Measurements from ENCODE around the gene ARHGAP40. TPM values are rescaled to one million over a fixed set of nuclear protein-coding genes. Genes with fewer than 3 reads are reported as not detected.
A peak's percentile ranks its signal among the peaks of the same experiment; 100 is the strongest.

The ARHGAP40 gene
- polyA plus RNA-seq, 3 donors: 0.39 to 0.86 (median 0.79) TPM

- no peak for DNase-seq (ENCODE audit: extremely low read depth in 1 of 11, low read depth in 9 of 11, low spot score in 4 of 11)
Measured at GRCh38 chr20:38667417-38667956, 65.9 kb downstream of the ARHGAP40 start.

- no peak for DNase-seq (ENCODE audit: extremely low read depth in 1 of 11, low read depth in 9 of 11, low spot score in 4 of 11)
Measured at GRCh38 chr20:38669688-38670087, 68.1 kb downstream of the ARHGAP40 start.

- no peak for DNase-seq (ENCODE audit: extremely low read depth in 1 of 11, low read depth in 9 of 11, low spot score in 4 of 11)
Measured at GRCh38 chr20:38670786-38671185, 69.2 kb downstream of the ARHGAP40 start.

DNA sequence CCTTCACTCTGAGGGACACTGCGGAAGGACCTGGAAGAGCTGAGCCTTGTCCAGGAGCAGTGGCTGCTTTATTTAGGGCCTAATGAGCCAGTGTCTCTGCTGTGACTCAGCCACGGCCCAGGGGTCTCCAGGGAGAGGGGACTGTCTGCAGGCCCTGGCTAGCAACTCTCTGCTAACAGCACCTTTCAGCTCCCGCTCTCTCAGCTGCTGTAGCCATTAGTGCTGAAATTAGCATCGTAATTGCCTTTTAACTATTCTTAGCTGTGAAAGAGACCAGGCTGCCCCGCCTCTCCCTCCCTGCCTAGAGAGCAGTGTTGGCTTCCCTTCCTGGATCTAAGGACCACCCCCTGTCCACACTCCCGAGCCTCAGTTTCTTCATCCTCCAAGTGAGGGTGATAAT, 69.6 kb downstream of the ARHGAP40 start:
- no peak for DNase-seq (ENCODE audit: extremely low read depth in 1 of 11, low read depth in 9 of 11, low spot score in 4 of 11)

DNA sequence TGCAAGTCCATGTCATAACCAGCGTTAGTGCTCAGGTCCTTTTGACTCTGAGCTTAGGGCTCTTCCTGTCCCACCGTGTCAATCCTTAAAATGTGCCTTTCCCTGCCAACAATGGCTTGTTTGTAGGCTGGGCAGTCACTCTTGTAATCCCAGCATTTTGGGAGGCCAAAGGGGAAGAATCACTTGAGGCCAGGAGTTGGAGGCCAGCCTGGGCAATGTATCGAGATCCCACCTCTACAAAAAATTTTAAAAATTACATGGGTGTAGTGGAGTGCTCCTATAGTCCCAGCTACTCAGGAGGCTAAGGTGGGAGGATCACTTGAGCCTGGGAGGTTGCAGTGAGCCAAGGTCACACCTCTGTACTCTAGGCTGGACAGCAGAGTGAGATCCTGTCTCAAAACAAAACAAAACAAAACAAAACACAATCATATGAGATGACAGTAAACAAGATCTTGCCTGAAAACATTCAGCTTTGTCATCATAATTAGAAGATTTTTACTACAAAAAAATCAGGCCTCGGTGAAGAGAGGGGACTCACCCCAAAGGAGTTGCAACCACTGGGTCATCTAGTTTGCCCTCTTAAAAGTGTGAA, 70.2 kb downstream of the ARHGAP40 start:
- DNase-seq (ENCODE audit: extremely low read depth in 1 of 11, low read depth in 9 of 11, low spot score in 4 of 11): no peak

DNA sequence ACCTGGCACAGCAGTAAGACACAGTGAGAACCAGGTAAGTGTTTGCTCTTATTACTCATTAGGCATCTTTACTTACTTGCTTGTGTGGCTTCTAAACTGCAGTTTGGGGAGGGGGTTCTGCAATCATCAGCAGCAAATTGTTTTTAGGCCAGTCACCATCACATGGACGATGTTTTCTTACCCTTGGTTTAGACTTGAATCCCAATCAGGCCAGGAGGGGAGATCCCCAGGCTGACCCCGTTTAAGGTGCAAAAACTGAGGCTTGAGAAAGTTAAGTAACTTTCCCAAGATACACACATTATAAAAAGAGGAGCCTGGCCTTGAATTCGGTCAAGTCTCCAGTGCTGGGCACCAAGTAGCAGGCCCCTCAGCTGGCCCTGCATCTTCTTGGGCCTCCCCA, 70.9 kb downstream of the ARHGAP40 start:
- no peak for DNase-seq (ENCODE audit: extremely low read depth in 1 of 11, low read depth in 9 of 11, low spot score in 4 of 11)

- DNase-seq (ENCODE audit: extremely low read depth in 1 of 11, low read depth in 9 of 11, low spot score in 4 of 11): no peak
Measured at GRCh38 chr20:38673261-38673660, 71.7 kb downstream of the ARHGAP40 start.

GRCh38 chr20:38673725-38674091, 72.1 kb downstream of the ARHGAP40 start:
- DNase-seq (ENCODE audit: extremely low read depth in 1 of 11, low read depth in 9 of 11, low spot score in 4 of 11): no peak

DNA sequence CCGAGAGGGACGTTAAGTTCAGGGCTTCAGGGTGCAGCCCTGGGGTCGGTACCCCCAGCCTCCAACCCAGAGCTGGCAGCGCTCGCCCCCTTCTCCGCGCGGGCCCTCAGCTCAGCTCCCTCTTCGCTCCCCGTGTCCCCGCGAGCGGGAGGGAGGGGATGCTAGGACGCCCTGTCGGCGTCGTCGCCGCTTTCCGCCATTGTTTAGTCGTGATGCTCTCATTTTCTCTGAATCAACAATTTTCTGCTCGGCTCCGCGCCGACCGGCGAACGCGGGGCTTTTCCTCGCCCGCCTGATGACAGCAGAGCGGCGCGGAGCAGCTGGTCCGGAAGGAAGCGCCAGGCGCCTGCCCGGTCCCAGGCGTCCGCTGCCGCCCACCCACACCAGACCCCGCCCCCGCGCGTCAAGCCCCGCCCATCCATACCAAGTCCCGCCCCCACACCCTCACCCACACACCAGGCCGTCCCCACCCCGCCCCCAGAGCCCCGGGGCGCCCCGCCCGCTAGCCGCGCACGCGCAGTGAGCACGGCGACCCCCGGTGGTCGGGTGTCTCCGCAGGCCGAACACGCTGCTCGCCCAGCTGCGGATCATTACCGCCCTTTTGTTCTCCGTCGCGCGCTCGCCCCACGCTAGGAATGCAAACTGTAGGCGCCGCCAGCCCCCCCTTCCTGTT, 72.6 kb downstream of the ARHGAP40 start:
- DNase-seq (ENCODE audit: extremely low read depth in 1 of 11, low read depth in 9 of 11, low spot score in 4 of 11): peak in 8 of 11 donors; percentile 47 to 70 (median 62)

- DNase-seq (ENCODE audit: extremely low read depth in 1 of 11, low read depth in 9 of 11, low spot score in 4 of 11): no peak
Measured at GRCh38 chr20:38674765-38675133, 73.1 kb downstream of the ARHGAP40 start.

GRCh38 chr20:38676576-38676975, 75.0 kb downstream of the ARHGAP40 start:
- DNase-seq (ENCODE audit: extremely low read depth in 1 of 11, low read depth in 9 of 11, low spot score in 4 of 11): no peak

DNA sequence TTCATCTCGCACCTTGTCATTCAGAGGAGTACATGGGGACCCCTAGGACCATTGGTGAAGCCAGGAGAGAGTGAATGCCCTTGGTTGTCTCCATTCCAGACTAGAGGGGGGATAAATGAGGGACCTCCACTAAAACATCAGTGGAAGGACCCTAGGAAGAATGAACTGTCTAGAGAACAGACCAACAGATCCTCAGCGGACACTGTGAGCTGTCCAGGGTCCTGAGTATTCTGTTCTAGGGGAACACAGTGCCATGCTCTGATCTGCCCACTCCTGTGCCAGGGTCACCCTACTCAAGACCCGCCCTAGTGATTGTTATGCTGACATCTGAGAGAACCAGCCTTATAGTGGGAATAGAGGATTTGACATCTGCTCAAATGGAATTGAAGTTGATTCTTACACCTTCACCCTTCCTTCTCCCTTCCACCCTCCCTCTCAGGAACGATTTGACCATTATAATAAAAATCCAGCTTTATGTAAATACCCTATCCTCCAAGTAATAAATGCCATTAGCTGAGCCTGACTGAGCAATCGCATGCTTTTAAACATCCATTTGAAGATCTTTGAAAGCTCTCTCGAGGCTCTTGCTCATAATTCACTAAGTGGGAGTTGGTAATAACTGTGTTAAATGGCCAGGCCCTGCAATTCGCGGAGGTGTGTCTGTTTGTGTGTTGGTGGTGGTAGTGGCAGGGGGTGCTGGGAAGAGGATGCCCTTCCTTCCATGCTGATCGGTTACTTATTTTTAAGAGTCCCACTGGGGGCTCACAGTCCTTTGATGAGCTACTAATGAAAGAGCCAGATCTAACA, 79.1 kb downstream of the ARHGAP40 start:
- peak in 10 of 11 donors; percentile 46 to 79 (median 69) for DNase-seq (ENCODE audit: extremely low read depth in 1 of 11, low read depth in 9 of 11, low spot score in 4 of 11)

- no peak for DNase-seq (ENCODE audit: extremely low read depth in 1 of 11, low read depth in 9 of 11, low spot score in 4 of 11)
Measured at GRCh38 chr20:38685271-38685670, 83.7 kb downstream of the ARHGAP40 start.

GRCh38 chr20:38685853-38686473, 84.4 kb downstream of the ARHGAP40 start:
- peak in 8 of 11 donors; percentile 44 to 70 (median 60) for DNase-seq (ENCODE audit: extremely low read depth in 1 of 11, low read depth in 9 of 11, low spot score in 4 of 11)

DNA sequence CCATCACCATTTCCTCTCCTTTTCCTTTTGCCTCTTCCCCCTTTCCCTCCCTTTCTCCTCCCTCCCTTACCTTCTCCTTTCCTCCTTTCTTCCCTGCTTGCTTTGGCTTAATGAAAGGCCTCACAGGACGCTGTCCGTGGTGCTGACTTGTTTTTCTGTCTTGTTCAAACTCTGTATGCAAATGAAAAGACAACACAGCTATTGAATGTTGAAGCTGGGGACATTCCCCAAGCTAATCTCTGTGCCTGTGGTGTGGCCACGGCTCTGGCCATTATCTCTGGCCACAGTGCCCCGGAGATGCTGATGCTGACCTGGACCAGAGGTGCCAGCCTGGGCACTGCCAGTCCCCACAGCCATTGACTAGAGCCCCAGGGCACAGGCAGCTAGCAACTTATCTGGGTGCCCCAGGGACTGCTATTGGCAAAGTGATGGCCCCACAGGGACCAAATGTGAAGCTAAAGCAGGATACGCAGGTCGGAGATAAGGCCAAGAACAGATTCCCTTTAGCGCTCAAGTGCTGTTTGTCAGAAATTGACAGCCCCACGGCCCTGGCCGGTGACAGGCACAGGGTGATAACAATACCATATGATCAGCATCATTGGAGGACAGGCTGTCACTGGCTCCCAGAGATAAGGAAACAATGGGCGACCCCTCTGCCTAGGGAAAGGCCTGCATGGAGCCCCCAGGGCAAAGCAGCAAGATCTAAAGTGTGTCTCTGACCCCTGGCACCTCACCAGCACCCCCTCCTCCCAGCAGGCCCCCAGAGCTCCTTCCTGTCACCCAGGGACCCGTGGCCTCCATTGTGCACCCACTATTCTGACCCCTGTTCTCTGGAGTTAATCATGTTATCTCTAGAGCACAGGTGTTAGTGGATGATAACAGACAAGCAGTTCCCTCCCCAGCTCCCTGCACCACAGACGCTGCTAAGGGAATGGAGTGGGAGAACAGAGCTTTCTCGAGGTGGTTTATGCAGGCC, 91.1 kb downstream of the ARHGAP40 start:
- DNase-seq (ENCODE audit: extremely low read depth in 1 of 11, low read depth in 9 of 11, low spot score in 4 of 11): peak; percentile 62 to 89 (median 78)

DNA sequence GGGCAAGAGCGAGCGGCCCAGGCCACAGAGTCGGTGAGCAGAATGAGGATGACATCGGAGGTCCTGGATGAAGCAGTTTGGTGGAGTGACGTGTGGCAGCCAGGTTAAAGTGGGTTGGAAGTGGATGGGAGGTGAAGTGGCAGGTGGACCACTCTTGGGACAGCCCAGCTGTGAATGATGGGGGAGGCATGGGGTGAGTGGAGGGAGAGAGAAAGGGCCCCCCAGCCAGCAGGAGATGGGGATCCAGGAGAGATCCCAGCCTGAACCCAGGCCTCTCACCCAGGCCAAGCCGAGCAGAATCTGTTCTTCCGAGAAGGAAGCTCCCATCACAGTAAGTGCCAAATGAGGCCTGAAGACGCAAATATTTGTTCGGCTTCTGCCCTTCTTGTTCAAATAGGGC, 95.7 kb downstream of the ARHGAP40 start:
- no peak for DNase-seq (ENCODE audit: extremely low read depth in 1 of 11, low read depth in 9 of 11, low spot score in 4 of 11)

- no peak for DNase-seq (ENCODE audit: extremely low read depth in 1 of 11, low read depth in 9 of 11, low spot score in 4 of 11)
Measured at GRCh38 chr20:38698541-38698940, 96.9 kb downstream of the ARHGAP40 start.

DNA sequence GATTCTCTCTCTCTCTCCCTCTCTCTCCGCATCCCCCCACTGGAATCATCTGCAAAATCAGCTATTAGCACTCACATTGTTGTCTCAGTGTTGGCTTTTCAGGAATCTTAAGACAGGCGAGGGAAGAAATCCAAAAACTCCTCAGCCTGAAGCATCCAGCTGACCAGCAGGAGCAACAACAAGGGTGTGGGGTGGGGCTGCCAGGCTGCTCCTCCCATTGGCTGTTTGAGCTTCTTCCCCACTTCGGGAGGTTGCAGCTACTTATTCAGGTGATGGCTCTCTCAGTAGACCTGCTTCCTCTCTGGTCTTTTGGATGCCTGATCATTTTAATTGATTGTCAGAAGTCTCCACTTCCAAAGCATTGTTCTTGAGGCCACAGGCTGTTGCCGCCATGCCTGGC, 98.5 kb downstream of the ARHGAP40 start:
- DNase-seq (ENCODE audit: extremely low read depth in 1 of 11, low read depth in 9 of 11, low spot score in 4 of 11): no peak
